ENCODE data around the gene ZNF610. TPM values are rescaled to one million over a fixed set of nuclear protein-coding genes. Genes with fewer than 3 reads are reported as not detected.

Gene ZNF610
- 3.7 and 3.8 TPM in 2 replicates for total RNA-seq
- total RNA-seq (2013): 3.2 TPM
- polyA plus RNA-seq: 1.5 and 1.6 TPM in 2 replicates
- 0.77 and 1.00 TPM in 2 replicates for polyA minus RNA-seq

- intact Hi-C loops (cut with micrococcal nuclease): loop anchor here (1.0 kb wide), 1 partner anchor 33 kb away; the partner anchor contains the start of gene ZNF880
- peak within 1 kb of the TSS; percentile 90 for H2AFZ ChIP-seq (ENCODE audit: insufficient read depth, low read depth, low read length, poor library complexity, severe bottlenecking)
- H3K4me2 ChIP-seq (replicated peaks; ENCODE audit: low read depth, low read length, poor library complexity, severe bottlenecking): peak within 1 kb of the TSS; percentile 88
- peak within 1 kb of the TSS; percentile 82 to 97 (median 94) for H3K4me3 ChIP-seq (ENCODE audit: control extremely low read depth in 1 of 5, extremely low read depth in 1 of 5, insufficient read depth in 1 of 5, low read depth in 2 of 5, low read length in 4 of 5)
- H3K9ac ChIP-seq (ENCODE audit: low read length): peak within 1 kb of the TSS; percentile 94
- TF ChIP-seq EZH2 (IDR thresholded peaks at IDR 0.05; ENCODE audit: borderline replicate concordance, insufficient read depth, low read depth, low read length, poor library complexity, severe bottlenecking) (no peak), CTCF (IDR thresholded peaks at IDR 0.05) (no peak)
- peak within 1 kb of the TSS; percentile 79 to 86 for H3K27ac ChIP-seq (ENCODE audit: low read length in 2 of 2)
- WGBS (ENCODE audit: insufficient coverage): 3% methylated on average over 55 of the region's 55 CpGs
- POLR2A ChIA-PET: no interaction called here
- peak within 1 kb of the TSS; percentile 96 for H3K27ac Mint-ChIP-seq
- H3K4me3 Mint-ChIP-seq: peak within 1 kb of the TSS; percentile 97
- ATAC-seq (ENCODE audit: low read depth) (peak; percentile 98), DNase-seq (peak; percentile 89)
- no peaks in the 10 kb centered on the region for H3K79me2 ChIP-seq (ENCODE audit: control insufficient read depth, insufficient read depth, low read length)
- no peaks in the 10 kb centered on the region for H3K27me3 Mint-ChIP-seq
- CTCF ChIA-PET: interaction anchor here (0.5 kb wide), 1 partner anchor 56 kb away, joined by 3 read pairs; no protein-coding TSS in a partner anchor
- no peaks in the 10 kb centered on the region for H4K20me1 ChIP-seq (ENCODE audit: control insufficient read depth, insufficient read depth, low read length, poor library complexity, severe bottlenecking)
- peaks cover 6 to 15% of the 10 kb centered on the region in 2 donors for H3K4me1 ChIP-seq (ENCODE audit: control insufficient read depth in 2 of 2, insufficient read depth in 2 of 2, low read length in 2 of 2)
- H3K9me3 Mint-ChIP-seq (ENCODE audit: insufficient read depth): peaks cover 17% of the 10 kb centered on the region
- peaks cover 15% of the 10 kb centered on the region for H3K4me1 Mint-ChIP-seq
- H3K9me3 ChIP-seq (ENCODE audit: control extremely low read depth in 1 of 3, control insufficient read depth in 2 of 3, insufficient read depth in 1 of 3, low read length in 2 of 3): peaks cover 4 to 64% (median 36%) of the 10 kb centered on the region in 3 donors
- peaks cover 2 to 3% of the 10 kb centered on the region in 2 experiments for H3K36me3 ChIP-seq (replicated peaks in 1 of 2; ENCODE audit: control extremely low read depth in 1 of 2, control insufficient read depth in 1 of 2, extremely low read depth in 1 of 2, insufficient read depth in 2 of 2, low read length in 1 of 2)
- no peaks in the 10 kb centered on the region for H3K27me3 ChIP-seq (replicated peaks in 1 of 4; ENCODE audit: control extremely low read depth in 1 of 4, control insufficient read depth in 3 of 4, insufficient read depth in 4 of 4, low read length in 3 of 4)
These were observed at the start of gene ZNF610 for GRCh38 chr19:52336117-52336790. TSS of gene ZNF610 (plus strand) at chr19:52336243. CDS start at chr19:52349173, 12,930 bp downstream.

- Histone ChIP-seq H3K36me3 (replicated peaks in 1 of 2; ENCODE audit: control extremely low read depth in 1 of 2, control insufficient read depth in 1 of 2, extremely low read depth in 1 of 2, insufficient read depth in 2 of 2, low read length in 1 of 2) (peaks cover 20 to 69% of the 10 kb centered on the region in 2 experiments), H3K4me2 (replicated peaks; ENCODE audit: low read depth, low read length, poor library complexity, severe bottlenecking) (no peak overlapping the region), H3K9me3 (ENCODE audit: control extremely low read depth in 1 of 3, control insufficient read depth in 2 of 3, insufficient read depth in 1 of 3, low read length in 2 of 3) (peaks cover 4 to 32% (median 7%) of the 10 kb centered on the region in 3 donors), H2AFZ (ENCODE audit: insufficient read depth, low read depth, low read length, poor library complexity, severe bottlenecking) (no peak overlapping the region), H3K4me3 (ENCODE audit: control extremely low read depth in 1 of 5, extremely low read depth in 1 of 5, insufficient read depth in 1 of 5, low read depth in 2 of 5, low read length in 4 of 5) (no peak overlapping the region), H3K9ac (ENCODE audit: low read length) (no peak overlapping the region), H3K4me1 (ENCODE audit: control insufficient read depth in 2 of 2, insufficient read depth in 2 of 2, low read length in 2 of 2) (no peaks in the 10 kb centered on the region), H3K27ac (ENCODE audit: low read length in 2 of 2) (no peak overlapping the region), H3K27me3 (replicated peaks in 1 of 4; ENCODE audit: control extremely low read depth in 1 of 4, control insufficient read depth in 3 of 4, insufficient read depth in 4 of 4, low read length in 3 of 4) (no peaks in the 10 kb centered on the region), H3K79me2 (ENCODE audit: control insufficient read depth, insufficient read depth, low read length) (peaks cover 17% of the 10 kb centered on the region), H4K20me1 (ENCODE audit: control insufficient read depth, insufficient read depth, low read length, poor library complexity, severe bottlenecking) (peaks cover 7% of the 10 kb centered on the region)
- CTCF ChIA-PET: no interaction called here
- Mint-ChIP-seq H3K27me3 (no peaks in the 10 kb centered on the region), H3K27ac (no peak overlapping the region), H3K4me1 (peaks cover 3% of the 10 kb centered on the region), H3K9me3 (ENCODE audit: insufficient read depth) (peaks cover 10% of the 10 kb centered on the region), H3K4me3 (no peak overlapping the region)
- DNase-seq (no peak), ATAC-seq (ENCODE audit: low read depth) (no peak)
- TF ChIP-seq CTCF (IDR thresholded peaks at IDR 0.05) (no peak), EZH2 (IDR thresholded peaks at IDR 0.05; ENCODE audit: borderline replicate concordance, insufficient read depth, low read depth, low read length, poor library complexity, severe bottlenecking) (no peak)
- intact Hi-C loops (cut with micrococcal nuclease): no loop called here
- POLR2A ChIA-PET: interaction anchor here (0.7 kb wide), 1 partner anchor 1071 kb away, joined by 5 read pairs; no protein-coding TSS in a partner anchor
- 98% methylated on average over 5 of the region's 6 CpGs for WGBS (ENCODE audit: insufficient coverage)
These were observed 49.8 kb upstream of the ZNF610 start for GRCh38 chr19:52286256-52286655.
